MM.1S (cell line): ENCODE measurements around the gene SGMS1.

Experiments
- CTCF ChIP-seq: fragments of 300-600 bp; sonication (generic); IDR thresholded peaks from 2 replicates; pipeline ENCODE4 v1.5.1; 2016; ENCODE audit warnings: antibody characterized with exemption, low read length, mixed read lengths
- EZH2 ChIP-seq: fragments of 300-600 bp; sonication (generic); optimal IDR thresholded peaks from 2 replicates; pipeline ENCODE3; 2017; ENCODE audit warnings: low read depth, mild to moderate bottlenecking, antibody characterized with exemption, low read length, mixed read lengths

- TF ChIP-seq CTCF: no peak
- no peak for TF ChIP-seq EZH2
Measured at GRCh38 chr10:50595785-50596184, 28.0 kb downstream of the SGMS1 start.
